ENCODE measurements around the gene OSBPL5.

DNA sequence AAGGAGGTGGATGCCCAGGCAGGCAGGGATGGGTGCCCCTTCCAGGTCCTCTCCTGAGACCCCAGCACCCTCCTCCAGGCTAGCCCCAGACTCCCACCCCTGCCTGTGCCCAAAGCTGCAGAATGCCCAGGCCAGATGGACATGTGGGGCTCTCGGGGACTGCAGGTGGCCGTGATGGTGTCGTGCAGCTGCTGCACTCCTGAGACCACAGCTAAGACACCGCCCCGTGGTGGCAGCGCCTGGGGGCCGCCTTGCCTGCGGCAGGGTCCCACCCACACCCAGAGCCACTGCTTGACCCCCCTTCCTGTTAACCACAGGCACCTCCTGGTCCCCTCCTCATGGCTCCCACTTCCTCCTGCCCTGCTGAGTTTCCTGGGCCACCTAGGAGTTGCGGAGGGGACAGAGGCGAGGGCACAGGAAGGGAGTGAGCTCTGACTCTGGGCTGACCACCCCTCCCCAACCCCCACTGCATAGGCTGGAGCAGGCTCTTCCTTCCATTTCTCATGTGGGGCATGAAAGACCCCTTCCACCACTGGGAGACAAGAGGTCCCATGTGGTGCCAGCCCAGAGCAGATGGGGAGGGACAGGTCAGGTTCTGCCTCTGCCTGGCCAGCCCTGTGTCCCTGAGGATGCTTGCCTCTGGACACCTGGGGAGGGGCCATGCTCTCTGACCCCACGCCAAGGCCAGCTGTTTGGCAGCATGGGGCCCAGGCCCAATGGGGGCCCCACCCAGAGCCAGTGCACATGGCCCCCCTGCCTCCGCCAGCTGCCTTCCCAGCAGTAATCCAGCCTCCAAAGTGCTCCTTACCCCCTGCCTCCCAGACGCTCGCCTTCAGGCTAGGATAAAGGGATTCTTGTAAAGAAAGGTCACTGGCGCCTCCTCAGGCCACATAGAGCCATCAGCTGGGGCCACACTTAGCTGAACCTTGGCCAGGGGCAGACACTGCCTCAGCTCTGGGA is 29.3 kb downstream of the OSBPL5 start:
- TF ChIP-seq, protein P1, sequence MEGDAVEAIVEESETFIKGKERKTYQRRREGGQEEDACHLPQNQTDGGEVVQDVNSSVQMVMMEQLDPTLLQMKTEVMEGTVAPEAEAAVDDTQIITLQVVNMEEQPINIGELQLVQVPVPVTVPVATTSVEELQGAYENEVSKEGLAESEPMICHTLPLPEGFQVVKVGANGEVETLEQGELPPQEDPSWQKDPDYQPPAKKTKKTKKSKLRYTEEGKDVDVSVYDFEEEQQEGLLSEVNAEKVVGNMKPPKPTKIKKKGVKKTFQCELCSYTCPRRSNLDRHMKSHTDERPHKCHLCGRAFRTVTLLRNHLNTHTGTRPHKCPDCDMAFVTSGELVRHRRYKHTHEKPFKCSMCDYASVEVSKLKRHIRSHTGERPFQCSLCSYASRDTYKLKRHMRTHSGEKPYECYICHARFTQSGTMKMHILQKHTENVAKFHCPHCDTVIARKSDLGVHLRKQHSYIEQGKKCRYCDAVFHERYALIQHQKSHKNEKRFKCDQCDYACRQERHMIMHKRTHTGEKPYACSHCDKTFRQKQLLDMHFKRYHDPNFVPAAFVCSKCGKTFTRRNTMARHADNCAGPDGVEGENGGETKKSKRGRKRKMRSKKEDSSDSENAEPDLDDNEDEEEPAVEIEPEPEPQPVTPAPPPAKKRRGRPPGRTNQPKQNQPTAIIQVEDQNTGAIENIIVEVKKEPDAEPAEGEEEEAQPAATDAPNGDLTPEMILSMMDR (conservative IDR thresholded peaks at IDR 0.05): no peak
- TF ChIP-seq EZH2 (IDR thresholded peaks at IDR 0.05; ENCODE audit: low read depth): no peak
